ENCODE measurements around the gene CYB561D2.
"Not testable (repeated sequence)": the region's sequence is repeated elsewhere in the genome, so short reads cannot be mapped to it uniquely, and the experiment has no call there.

CYB561D2 gene, protein sequence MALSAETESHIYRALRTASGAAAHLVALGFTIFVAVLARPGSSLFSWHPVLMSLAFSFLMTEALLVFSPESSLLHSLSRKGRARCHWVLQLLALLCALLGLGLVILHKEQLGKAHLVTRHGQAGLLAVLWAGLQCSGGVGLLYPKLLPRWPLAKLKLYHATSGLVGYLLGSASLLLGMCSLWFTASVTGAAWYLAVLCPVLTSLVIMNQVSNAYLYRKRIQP

DNA sequence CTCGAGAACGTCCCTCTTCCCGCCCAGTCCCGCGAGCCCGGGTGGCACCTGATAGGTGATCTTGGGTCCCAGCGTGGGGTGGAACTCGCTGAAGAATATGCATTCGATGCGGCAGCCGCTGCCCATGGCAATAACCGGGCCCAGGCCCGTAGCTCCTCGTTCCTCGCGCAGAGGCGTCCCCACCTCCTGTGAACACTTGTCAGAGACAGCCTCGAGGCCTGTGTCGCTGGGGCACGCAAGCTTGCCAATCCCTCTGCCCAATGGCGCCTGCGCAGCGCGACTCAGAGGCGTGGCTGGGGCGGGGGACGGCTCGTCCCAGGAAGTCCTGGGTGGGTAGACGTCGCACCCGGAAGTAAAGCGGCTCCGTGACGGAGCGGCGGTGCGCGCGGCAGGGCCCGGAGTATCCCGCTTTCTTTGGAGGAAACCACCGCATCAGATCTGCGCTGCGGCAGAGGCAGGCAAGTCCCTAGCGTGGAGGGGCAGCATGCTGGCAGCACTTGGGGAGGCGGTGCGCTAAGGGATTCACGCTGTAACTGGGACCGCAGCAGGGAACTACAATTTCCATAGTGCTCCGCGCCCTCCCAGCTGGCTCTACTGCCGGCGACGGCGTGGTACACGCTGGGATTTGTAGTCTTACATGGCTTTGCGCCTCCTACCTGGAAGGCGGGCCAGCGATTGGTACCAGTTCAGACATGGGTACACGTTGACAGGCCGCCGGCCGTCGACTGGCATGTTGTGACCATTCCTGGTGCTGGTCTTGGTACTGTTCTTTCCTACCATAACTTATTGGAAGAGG is at the start of gene CYB561D2, which contains the start of gene NPRL2:
Gene CYB561D2 (plus strand): TSS at position 336 of the 796 bp plus-strand sequence. CDS start 572 bp downstream, outside the sequence.
Gene NPRL2 (minus strand): TSS at position 249 of the 796 bp plus-strand sequence. CDS start 123 bp downstream, at position 126.
- DNase-seq, result peak; percentile 93

- DNase-seq, result no peak
These were observed 48.3 kb upstream of the CYB561D2 start for GRCh38 chr3:50302095-50303012.

DNA sequence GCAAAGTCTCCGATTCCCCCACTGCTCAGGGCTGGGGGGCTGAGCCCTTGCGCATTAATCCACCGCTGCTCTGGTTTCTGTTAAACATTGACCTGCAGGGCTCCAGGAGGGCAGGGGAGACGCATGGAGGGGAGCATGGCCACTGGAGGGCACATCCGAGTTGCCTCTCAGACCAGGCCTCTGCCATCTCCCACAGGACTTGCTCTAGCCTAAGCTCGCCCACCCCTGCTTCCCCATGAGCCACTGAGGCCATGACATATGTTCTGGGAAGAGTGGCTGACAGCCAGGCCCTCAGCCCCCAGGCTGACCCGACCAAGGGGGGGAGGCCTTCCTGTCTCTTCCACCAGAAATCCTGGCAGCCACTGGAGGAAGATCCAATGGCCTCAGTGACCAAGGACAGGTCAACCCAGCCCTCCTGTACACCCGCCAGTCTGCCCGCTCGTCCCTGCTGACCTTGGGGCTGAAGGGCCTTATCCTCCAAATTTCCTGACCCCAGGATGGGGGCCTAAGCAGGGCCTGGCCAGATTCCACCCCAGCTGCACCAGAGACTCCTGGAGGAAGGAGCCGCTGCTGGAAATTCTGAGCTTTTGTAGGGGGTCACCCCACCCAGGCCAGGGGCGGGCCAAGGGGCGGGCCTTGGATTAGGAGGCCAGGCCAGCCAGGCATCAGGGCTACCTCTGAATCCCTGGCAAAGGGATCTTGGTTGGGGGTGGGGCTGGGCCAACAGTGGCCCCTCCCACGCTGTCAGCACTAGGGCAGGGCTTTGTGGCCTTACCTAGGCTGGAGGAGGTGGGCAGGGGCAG is 47.4 kb upstream of the CYB561D2 start, which contains the start of gene HYAL1:
Gene HYAL1 (minus strand): TSS at position 562 of the 803 bp plus-strand sequence. CDS start 618 bp downstream, outside the sequence.
- DNase-seq, result no peak

DNA sequence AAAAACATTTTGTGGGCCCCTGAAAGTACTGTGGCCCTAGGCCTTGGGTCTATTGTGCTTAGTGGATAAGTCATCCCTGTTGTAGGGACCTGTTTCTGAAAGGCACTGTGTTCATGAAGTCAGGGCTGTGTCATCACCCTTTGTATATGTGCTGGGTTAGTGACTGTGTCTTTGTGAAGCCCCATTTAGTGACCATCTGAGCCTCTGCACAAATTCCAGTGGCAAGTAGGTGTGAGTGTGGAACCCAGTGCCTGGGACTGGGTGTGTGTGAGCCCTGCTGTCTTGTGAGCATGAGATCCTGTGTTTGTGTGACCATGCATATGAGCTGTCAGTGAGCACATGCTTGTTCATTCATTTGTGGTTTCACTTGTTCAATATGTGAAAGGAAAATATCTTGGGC is 46.1 kb upstream of the CYB561D2 start:
- DNase-seq, result no peak

DNA sequence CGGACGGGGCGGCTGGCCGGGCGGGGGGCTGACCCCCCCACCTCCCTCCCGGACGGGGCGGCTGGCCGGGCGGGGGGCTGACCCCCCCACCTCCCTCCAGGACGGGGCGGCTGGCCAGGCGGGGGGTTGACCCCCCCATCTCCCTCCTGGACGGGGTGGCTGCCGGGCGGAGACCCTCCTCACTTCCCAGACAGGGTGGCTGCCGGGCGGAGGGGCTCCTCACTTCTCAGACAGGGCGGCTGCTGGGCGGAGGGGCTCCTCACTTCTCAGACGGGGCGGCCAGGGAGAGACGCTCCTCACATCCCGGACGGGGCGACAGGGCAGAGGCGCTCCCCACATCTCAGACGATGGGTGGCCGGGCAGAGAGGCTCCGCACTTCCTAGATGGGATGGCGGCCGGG is 38.6 kb upstream of the CYB561D2 start:
- DNase-seq, result not testable (repeated sequence)

DNA sequence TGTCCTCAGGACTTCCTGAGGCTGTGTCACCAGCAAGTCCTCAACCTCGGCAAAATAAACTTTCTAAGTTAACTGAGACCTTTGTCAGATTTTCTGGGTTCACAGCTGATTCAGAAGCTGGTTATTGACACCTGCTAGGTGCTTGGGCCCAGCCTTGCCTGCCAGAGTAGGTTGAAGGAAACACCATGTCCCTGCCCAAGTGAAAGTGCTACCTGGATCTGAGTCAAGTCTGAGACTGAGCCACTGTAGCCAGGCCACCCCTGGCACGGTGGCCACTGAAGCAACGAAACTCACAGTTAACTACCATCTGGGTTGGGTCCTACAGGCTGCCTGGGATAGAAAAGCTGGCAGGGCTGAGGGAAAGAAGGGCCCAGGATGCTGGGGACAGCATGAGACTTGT is 36.3 kb upstream of the CYB561D2 start:
- no peak for DNase-seq

DNA sequence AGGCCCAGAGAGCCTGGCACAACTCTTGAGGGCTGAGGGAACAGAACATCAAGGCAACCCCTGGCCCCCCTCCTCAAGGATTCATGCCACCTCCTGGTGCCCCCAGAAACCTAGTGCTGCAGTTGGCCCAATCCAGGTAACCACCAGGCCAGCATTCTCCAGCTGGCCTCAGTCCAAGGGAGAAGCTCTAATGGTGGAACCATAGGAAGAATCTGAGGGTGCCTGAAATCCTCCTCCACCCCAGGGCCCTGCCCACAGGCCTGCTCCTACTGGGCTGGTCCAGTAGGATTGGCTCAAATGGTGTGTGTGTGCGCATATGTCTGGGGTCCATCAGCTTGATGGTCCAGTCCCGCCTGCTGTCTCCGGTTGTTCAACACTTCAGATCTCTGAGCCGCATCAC is 35.8 kb upstream of the CYB561D2 start:
- no peak for DNase-seq

GRCh38 chr3:50316657-50317242 is 33.9 kb upstream of the CYB561D2 start:
- no peak for DNase-seq

GRCh38 chr3:50317300-50317699 is 33.4 kb upstream of the CYB561D2 start:
- DNase-seq, result no peak

- no peak for DNase-seq
These were observed 32.5 kb upstream of the CYB561D2 start for GRCh38 chr3:50318163-50318562.

DNA sequence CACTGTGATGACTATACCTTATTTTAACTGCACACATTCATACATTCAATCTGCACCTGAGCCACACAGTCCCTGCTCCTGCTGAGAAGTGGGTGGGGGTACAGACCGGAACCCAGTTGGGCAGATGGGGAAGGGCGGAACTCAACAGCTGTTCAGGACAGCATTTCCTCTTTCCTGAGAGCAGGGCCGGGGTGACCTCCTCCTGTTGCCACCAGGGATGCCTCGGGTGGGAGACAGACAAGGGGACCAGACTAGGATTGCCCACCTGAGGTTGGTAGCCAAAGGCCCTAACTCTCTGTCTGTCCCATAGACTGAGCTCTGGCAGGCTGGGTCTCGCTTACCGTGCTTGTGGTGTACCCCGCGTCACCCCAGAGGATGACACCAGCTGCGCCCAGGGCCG is 32.0 kb upstream of the CYB561D2 start:
- DNase-seq, result no peak

DNA sequence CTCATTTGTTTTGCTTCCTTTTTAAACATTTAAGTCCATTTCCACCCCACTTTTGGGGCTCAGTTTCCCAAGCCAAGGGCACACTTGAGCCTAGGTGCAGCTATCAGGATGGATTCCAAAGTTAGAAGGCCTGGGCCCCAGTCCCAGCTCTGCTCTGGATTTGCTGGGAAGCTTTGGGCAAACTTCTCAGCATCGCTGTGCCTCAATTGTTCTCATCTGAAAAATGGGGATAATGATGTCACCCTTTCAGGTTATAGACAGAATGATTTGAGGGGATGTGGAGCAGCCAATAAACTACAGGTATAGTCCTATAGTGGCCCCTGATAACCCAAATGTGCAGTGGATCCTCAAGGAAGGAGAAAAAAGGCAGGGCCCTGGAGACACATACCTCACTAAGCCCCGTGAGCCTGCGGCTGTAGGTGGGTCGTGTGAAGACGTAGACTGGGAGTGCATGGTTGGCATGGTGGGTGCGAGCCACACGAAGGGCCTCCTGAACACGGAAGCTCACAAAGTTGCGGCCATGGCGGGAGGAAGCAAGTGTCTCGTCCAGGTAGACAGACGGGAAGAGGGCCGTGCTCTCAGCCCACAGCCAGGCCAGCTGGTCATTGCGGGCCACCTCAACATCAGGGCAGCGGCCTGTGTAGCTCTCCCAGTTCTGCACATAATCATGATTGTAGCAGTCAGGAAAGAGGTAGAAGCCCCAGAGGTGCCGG is 31.3 kb upstream of the CYB561D2 start:
- no peak for DNase-seq

- DNase-seq, result no peak
These were observed 30.6 kb upstream of the CYB561D2 start for GRCh38 chr3:50319894-50320625.

GRCh38 chr3:50320853-50321335 is 29.8 kb upstream of the CYB561D2 start:
- peak; percentile 64 for DNase-seq

- peak; percentile 92 for DNase-seq
These were observed 29.1 kb upstream of the CYB561D2 start for GRCh38 chr3:50321336-50322114.

GRCh38 chr3:50322115-50322385 is 28.6 kb upstream of the CYB561D2 start:
- no peak for DNase-seq

- no peak for DNase-seq
These were observed 28.1 kb upstream of the CYB561D2 start, which contains the start of gene HYAL2 for GRCh38 chr3:50322386-50323091. TSS of gene HYAL2 (minus strand) at chr3:50322745. CDS start at chr3:50320489, 2,256 bp downstream.

GRCh38 chr3:50323092-50323600 is 27.5 kb upstream of the CYB561D2 start:
- no peak for DNase-seq
